ENCODE results near the gene CMTM8.

CMTM8 gene

GRCh38 chr3:32303399-32303747 is 64.9 kb downstream of the CMTM8 start:
- Histone ChIP-seq H3K9me3 (ENCODE audit: severe bottlenecking) (no peaks in the 10 kb centered on the region), H3K4me3 (ENCODE audit: severe bottlenecking) (no peak overlapping the region), H3K4me1 (ENCODE audit: insufficient read depth, poor library complexity, severe bottlenecking) (no peaks in the 10 kb centered on the region), H3K27me3 (ENCODE audit: insufficient read depth, poor library complexity, severe bottlenecking) (no peaks in the 10 kb centered on the region), H3K27ac (ENCODE audit: poor library complexity, severe bottlenecking) (no peak overlapping the region), H3K36me3 (ENCODE audit: low read depth) (no peaks in the 10 kb centered on the region)
- TF ChIP-seq CTCF (IDR thresholded peaks at IDR 0.05; ENCODE audit: poor library complexity, severe bottlenecking): no peak
- ATAC-seq (ENCODE audit: low read depth): no peak
- DNase-seq (ENCODE audit: low spot score): no peak

GRCh38 chr3:32303977-32304881 is 65.7 kb downstream of the CMTM8 start:
- H3K27ac ChIP-seq (ENCODE audit: poor library complexity, severe bottlenecking): no peak overlapping the region
- H3K36me3 ChIP-seq (ENCODE audit: low read depth): no peaks in the 10 kb centered on the region
- H3K4me3 ChIP-seq (ENCODE audit: severe bottlenecking): no peak overlapping the region
- TF ChIP-seq CTCF (IDR thresholded peaks at IDR 0.05; ENCODE audit: poor library complexity, severe bottlenecking): no peak
- ATAC-seq (ENCODE audit: low read depth) (no peak), DNase-seq (ENCODE audit: low spot score) (no peak)
- H3K27me3 ChIP-seq (ENCODE audit: insufficient read depth, poor library complexity, severe bottlenecking): no peaks in the 10 kb centered on the region
- H3K4me1 ChIP-seq (ENCODE audit: insufficient read depth, poor library complexity, severe bottlenecking): no peaks in the 10 kb centered on the region
- no peaks in the 10 kb centered on the region for H3K9me3 ChIP-seq (ENCODE audit: severe bottlenecking)

- no peak for DNase-seq (ENCODE audit: low spot score)
- H3K36me3 ChIP-seq (ENCODE audit: low read depth): no peaks in the 10 kb centered on the region
- no peak for TF ChIP-seq CTCF (IDR thresholded peaks at IDR 0.05; ENCODE audit: poor library complexity, severe bottlenecking)
- no peaks in the 10 kb centered on the region for H3K4me1 ChIP-seq (ENCODE audit: insufficient read depth, poor library complexity, severe bottlenecking)
- no peak overlapping the region for H3K27ac ChIP-seq (ENCODE audit: poor library complexity, severe bottlenecking)
- no peaks in the 10 kb centered on the region for H3K27me3 ChIP-seq (ENCODE audit: insufficient read depth, poor library complexity, severe bottlenecking)
- no peaks in the 10 kb centered on the region for H3K9me3 ChIP-seq (ENCODE audit: severe bottlenecking)
- ATAC-seq (ENCODE audit: low read depth): no peak
- H3K4me3 ChIP-seq (ENCODE audit: severe bottlenecking): no peak overlapping the region
Measured at GRCh38 chr3:32305361-32305876, 66.9 kb downstream of the CMTM8 start.

- Histone ChIP-seq H3K4me3 (ENCODE audit: severe bottlenecking) (no peak overlapping the region), H3K9me3 (ENCODE audit: severe bottlenecking) (no peaks in the 10 kb centered on the region), H3K36me3 (ENCODE audit: low read depth) (no peaks in the 10 kb centered on the region), H3K27me3 (ENCODE audit: insufficient read depth, poor library complexity, severe bottlenecking) (no peaks in the 10 kb centered on the region), H3K4me1 (ENCODE audit: insufficient read depth, poor library complexity, severe bottlenecking) (no peaks in the 10 kb centered on the region), H3K27ac (ENCODE audit: poor library complexity, severe bottlenecking) (no peak overlapping the region)
- no peak for DNase-seq (ENCODE audit: low spot score)
- no peak for ATAC-seq (ENCODE audit: low read depth)
- no peak for TF ChIP-seq CTCF (IDR thresholded peaks at IDR 0.05; ENCODE audit: poor library complexity, severe bottlenecking)
Measured at GRCh38 chr3:32306072-32306471, 67.6 kb downstream of the CMTM8 start.

GRCh38 chr3:32307591-32307990 is 69.1 kb downstream of the CMTM8 start:
- no peak for ATAC-seq (ENCODE audit: low read depth)

More at GRCh38 chr3:32307591-32307990, 69.1 kb downstream of the CMTM8 start:
- H3K4me1 ChIP-seq (ENCODE audit: insufficient read depth, poor library complexity, severe bottlenecking): no peaks in the 10 kb centered on the region
- H3K36me3 ChIP-seq (ENCODE audit: low read depth): no peaks in the 10 kb centered on the region
- H3K4me3 ChIP-seq (ENCODE audit: severe bottlenecking): no peak overlapping the region
- no peak overlapping the region for H3K27ac ChIP-seq (ENCODE audit: poor library complexity, severe bottlenecking)
- DNase-seq (ENCODE audit: low spot score): no peak
- TF ChIP-seq CTCF (IDR thresholded peaks at IDR 0.05; ENCODE audit: poor library complexity, severe bottlenecking): no peak
- no peaks in the 10 kb centered on the region for H3K9me3 ChIP-seq (ENCODE audit: severe bottlenecking)
- H3K27me3 ChIP-seq (ENCODE audit: insufficient read depth, poor library complexity, severe bottlenecking): no peaks in the 10 kb centered on the region

Data from RWPE2 (cell line).